H1 (cell line): ENCODE measurements around the gene SPINT1. TPM values are rescaled to one million over a fixed set of nuclear protein-coding genes. Genes with fewer than 3 reads are reported as not detected.

Source experiments
- ATF2 ChIP-seq: IDR thresholded peaks from 2 replicates; pipeline ENCODE4 v1.6.1; 2012; ENCODE audit warnings: low read length, inconsistent platforms
- ATF3 ChIP-seq: IDR thresholded peaks from 2 replicates; pipeline ENCODE4 v1.6.1; 2011; ENCODE audit warnings: low read depth, mild to moderate bottlenecking, low read length; ENCODE audit not compliant: insufficient read depth
- BRCA1 ChIP-seq: IDR thresholded peaks from 2 replicates; pipeline ENCODE4 v1.6.1; 2012; ENCODE audit warnings: low read depth, low read length, improper control_type of control experiment
- CBX5 ChIP-seq: fragments of 300-800, 300-1000 bp; sonication (generic); IDR thresholded peaks from 2 replicates; pipeline ENCODE4 v1.7.1; 2016; ENCODE audit warnings: antibody characterized with exemption, low read length, low read depth
- CEBPB ChIP-seq: IDR thresholded peaks from 2 replicates; pipeline ENCODE4 v1.6.1; 2012; ENCODE audit warnings: low read depth, low read length
- EGR1 ChIP-seq: IDR thresholded peaks from 2 replicates; pipeline ENCODE4 v1.6.1; 2011; ENCODE audit warnings: low read depth, low read length, borderline replicate concordance
- EP300 ChIP-seq, 2 experiments: IDR thresholded peaks; 1 replicate in 1 of 2; 2 replicates in 1 of 2; pipeline ENCODE4 v1.6.1; 2011 to 2012; ENCODE audit warnings: low read depth in 2 of 2, low read length in 2 of 2, mild to moderate bottlenecking in 2 of 2, borderline replicate concordance in 1 of 2, inconsistent platforms in 1 of 2, moderate library complexity in 1 of 2
- FOSL1 ChIP-seq: IDR thresholded peaks from 2 replicates; pipeline ENCODE4 v1.6.1; 2011; ENCODE audit warnings: mild to moderate bottlenecking, low read depth, low read length, moderate library complexity; ENCODE audit not compliant: insufficient read depth
- HDAC6 ChIP-seq: IDR thresholded peaks from one replicate; pipeline ENCODE4 v1.7.1; 2012; ENCODE audit warnings: low read depth, mild to moderate bottlenecking, inconsistent platforms, low read length, moderate library complexity
- JUN ChIP-seq: IDR thresholded peaks from 2 replicates; pipeline ENCODE4 v1.6.1; 2011; ENCODE audit warnings: low read depth, mild to moderate bottlenecking, improper control_type of control experiment, low read length
- JUND ChIP-seq: IDR thresholded peaks from 2 replicates; pipeline ENCODE4 v1.6.1; 2011; ENCODE audit warnings: mild to moderate bottlenecking, improper control_type of control experiment, low read length
- NRF1 ChIP-seq: IDR thresholded peaks from 2 replicates; pipeline ENCODE4 v1.6.1; 2011; ENCODE audit warnings: mild to moderate bottlenecking, low read depth, low read length, improper control_type of control experiment
- POU5F1 ChIP-seq: IDR thresholded peaks from 2 replicates; pipeline ENCODE4 v1.6.1; 2011; ENCODE audit warnings: low read depth, mild to moderate bottlenecking, low read length, moderate library complexity
- RAD21 ChIP-seq, 2 experiments: IDR thresholded peaks in 1 of 2; conservative IDR thresholded peaks in 1 of 2; 2 replicates each; pipeline ENCODE4 v1.6.1; 2011; ENCODE audit warnings: low read depth in 2 of 2, low read length in 2 of 2, improper control_type of control experiment in 1 of 2, inconsistent platforms in 1 of 2, mild to moderate bottlenecking in 1 of 2, moderate library complexity in 1 of 2
- RFX5 ChIP-seq: IDR thresholded peaks from 2 replicates; pipeline ENCODE4 v1.6.1; 2011; ENCODE audit warnings: low read depth, low read length, improper control_type of control experiment, borderline replicate concordance
- SIN3A ChIP-seq, 2 experiments: IDR thresholded peaks in 1 of 2; conservative IDR thresholded peaks in 1 of 2; 2 replicates each; pipeline ENCODE4 v1.6.1; 2011 to 2012; ENCODE audit warnings: low read length in 2 of 2, improper control_type of control experiment in 1 of 2, low read depth in 1 of 2, mild to moderate bottlenecking in 1 of 2
- SIX5 ChIP-seq: IDR thresholded peaks from 2 replicates; pipeline ENCODE4 v1.6.1; 2011; ENCODE audit warnings: mild to moderate bottlenecking, low read depth, low read length
- SP2 ChIP-seq: IDR thresholded peaks from 2 replicates; pipeline ENCODE4 v1.6.1; 2012; ENCODE audit warnings: mild to moderate bottlenecking, low read length, inconsistent platforms
- SP4 ChIP-seq: IDR thresholded peaks from 2 replicates; pipeline ENCODE4 v1.6.1; 2012; ENCODE audit warnings: low read length, inconsistent platforms
- SUZ12 ChIP-seq: fragments of 200-600 bp; sonication (generic); IDR thresholded peaks from 2 replicates; pipeline ENCODE4 v1.6.1; 2012; ENCODE audit warnings: mild to moderate bottlenecking, inconsistent platforms, low read length, moderate library complexity, mixed read lengths
- TAF7 ChIP-seq: optimal IDR thresholded peaks from 2 replicates; pipeline ENCODE3; 2011; ENCODE audit warnings: low read depth, mild to moderate bottlenecking, inconsistent platforms, low read length, moderate library complexity, borderline replicate concordance
- TBP ChIP-seq: IDR thresholded peaks from 2 replicates; pipeline ENCODE4 v1.6.1; 2011; ENCODE audit warnings: low read depth, low read length, improper control_type of control experiment
- polyA plus RNA-seq, 7 experiments: library from polyadenylated mRNA; depleted of rRNA in 3 of 7; stranded (reverse) in 5 of 7; unstranded in 2 of 7; fragments of >200 nt in 5 of 7; fragments of 200-250 nt in 2 of 7; gene quantifications; 1 replicate in 5 of 7; 2 replicates in 1 of 7; 4 replicates in 1 of 7; pipeline versions ENCODE4 v1.2.1 to v1.2.3, GENCODE V29; 2011 to 2013; ENCODE audit warnings: missing spikeins in 2 of 7, mixed read lengths in 2 of 7
- total RNA-seq: library from RNA; stranded (reverse); fragmentation: NEBNext Ultra II Directional; extraction: Animal tissue kit (Norgen Biotek cat#: 25700); gene quantifications from 2 replicates; pipeline ENCODE4 v1.2.1, GENCODE V29; 2021

SPINT1 gene
- total and polyA plus RNA-seq, 2 of the 8 experiments (the other 6 are each of a cell fraction or from before 2014, with no cell fraction given) = 117 to 155 TPM

- TF ChIP-seq SIX5 (no peak), SIN3A (conservative IDR thresholded peaks at IDR 0.05 in 1 of 2, IDR thresholded peaks at IDR 0.05 in 1 of 2; ENCODE audit: low read depth in 1 of 2, low read length in 2 of 2) (no peak), SUZ12 (no peak), EP300 (IDR thresholded peaks at IDR 0.05; ENCODE audit: borderline replicate concordance in 1 of 2, low read depth in 2 of 2, low read length in 2 of 2) (no peak), ATF2 (peak; percentile 84; the same call in 1 of the 2 replicates), HDAC6 (no peak), BRCA1 (no peak), RAD21 (IDR thresholded peaks at IDR 0.05 in 1 of 2, conservative IDR thresholded peaks at IDR 0.05 in 1 of 2; ENCODE audit: low read depth in 2 of 2, low read length in 2 of 2) (no peak), CBX5 (no peak), ATF3 (no peak), FOSL1 (no peak), RFX5 (no peak), NRF1 (no peak), JUN (no peak), TAF7 (no peak), TBP (no peak), EGR1 (no peak), SP2 (no peak), JUND (peak; percentile 64; the same call in 1 of the 2 replicates), CEBPB (no peak), POU5F1 (no peak), SP4 (no peak)
Measured at GRCh38 chr15:40871749-40872617, 28.1 kb downstream of the SPINT1 start (continued).
